HG02840 (cell line): ENCODE data around the gene ATP2A1.
"Not testable (repeated sequence)": the region's sequence is repeated elsewhere in the genome, so short reads cannot be mapped to it uniquely, and the experiment has no call there.

Experiments
- ATAC-seq: cut with Tn5 transposase; IDR thresholded peaks from one replicate; pipeline ENCODE4 v1.9.1; 2021; ENCODE audit warnings: mild to moderate bottlenecking, moderate library complexity, moderate number of reproducible peaks; ENCODE audit not compliant: unreplicated experiment, low FRiP score

Gene ATP2A1

GRCh38 chr16:28880589-28880915, 2.3 kb downstream of the ATP2A1 start:
- ATAC-seq = no peak

DNA sequence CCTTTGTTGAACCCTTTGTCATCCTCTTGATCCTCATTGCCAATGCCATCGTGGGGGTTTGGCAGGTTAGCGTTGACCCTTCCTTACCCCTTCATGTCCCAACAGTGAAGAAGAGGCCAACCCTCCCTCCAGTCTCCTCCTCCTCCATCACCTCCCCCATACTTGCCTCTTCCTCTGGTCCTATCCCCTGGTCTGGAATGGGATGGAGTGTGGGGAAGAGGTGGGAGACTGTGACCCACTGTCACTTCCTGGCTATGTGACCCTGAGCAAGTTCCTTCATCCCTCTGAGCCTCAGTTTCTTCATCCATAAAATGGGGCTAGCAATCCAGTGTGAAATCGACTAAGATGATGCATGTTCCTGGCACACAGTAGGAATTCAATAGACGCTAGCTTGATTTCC, 2.7 kb downstream of the ATP2A1 start:
- ATAC-seq = no peak

- not testable (repeated sequence) for ATAC-seq
Measured at GRCh38 chr16:28881565-28881964, 3.3 kb downstream of the ATP2A1 start.

DNA sequence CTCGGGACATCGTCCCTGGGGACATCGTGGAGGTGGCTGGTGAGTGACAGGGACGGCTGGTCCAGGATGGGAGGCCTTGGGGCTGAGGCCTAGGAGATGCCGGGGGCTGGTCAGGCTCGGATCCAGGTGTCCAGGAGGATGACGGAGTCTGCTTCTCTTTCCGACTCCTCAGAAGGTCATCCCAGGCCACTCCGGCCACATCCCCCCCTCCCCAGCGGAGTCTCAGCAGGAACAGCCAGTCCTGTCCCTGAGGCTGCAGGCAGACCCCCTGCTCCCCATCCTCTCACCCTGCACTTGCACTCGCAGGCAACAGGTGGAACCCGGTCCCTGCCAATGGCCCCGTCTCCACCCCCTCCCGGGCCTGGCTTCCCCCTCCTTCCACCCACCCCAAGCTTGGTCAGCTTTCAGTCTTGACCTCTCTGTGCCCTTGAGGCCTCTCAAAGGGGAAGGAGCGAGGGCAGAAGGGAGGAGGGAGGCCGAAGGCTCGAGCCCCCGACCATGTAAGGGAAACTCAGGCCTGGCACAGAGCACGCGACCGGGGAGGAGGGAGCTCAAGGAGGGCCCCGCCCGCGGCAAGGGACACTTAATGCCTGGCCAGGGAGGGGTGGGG, 4.4 kb downstream of the ATP2A1 start:
- ATAC-seq = no peak

DNA sequence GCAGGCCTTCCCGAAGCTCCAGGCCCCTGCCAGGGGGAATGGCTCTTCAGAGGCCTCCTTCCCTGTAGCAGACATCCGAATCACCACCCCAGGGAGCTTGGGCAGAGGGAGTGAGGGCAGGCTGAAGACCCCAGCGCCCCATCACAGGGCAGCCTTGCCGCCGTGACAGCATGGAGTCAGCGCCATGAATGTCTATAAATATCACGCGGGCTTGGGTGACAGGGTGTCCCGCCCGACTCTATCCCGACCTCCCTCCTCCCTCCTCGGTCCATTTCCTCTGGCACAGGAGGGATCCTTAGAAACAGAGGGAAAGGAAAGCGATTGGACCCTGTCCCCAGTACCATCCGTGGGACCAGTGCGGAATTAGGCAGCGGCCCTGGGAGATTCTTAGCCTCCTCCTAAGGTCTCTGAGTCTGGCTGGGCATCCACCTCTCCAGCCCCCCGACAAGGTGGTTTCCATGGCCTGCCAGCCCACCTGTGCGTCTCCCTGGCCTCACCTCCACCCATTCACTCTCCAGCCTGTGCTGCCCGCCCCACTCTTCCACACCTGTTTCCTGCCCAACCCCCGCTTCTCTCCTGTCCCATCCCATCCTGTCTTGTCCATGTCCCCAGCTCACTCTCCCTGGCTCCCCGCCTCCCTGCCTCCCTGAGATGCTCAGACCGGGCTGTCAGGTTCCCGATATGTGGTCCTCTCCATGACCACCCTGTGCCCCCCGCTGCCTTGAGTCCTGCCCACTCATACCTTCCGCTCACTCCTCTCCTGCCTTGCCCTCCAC, 5.1 kb downstream of the ATP2A1 start:
- no peak for ATAC-seq

GRCh38 chr16:28884045-28884444, 5.8 kb downstream of the ATP2A1 start:
- no peak for ATAC-seq

DNA sequence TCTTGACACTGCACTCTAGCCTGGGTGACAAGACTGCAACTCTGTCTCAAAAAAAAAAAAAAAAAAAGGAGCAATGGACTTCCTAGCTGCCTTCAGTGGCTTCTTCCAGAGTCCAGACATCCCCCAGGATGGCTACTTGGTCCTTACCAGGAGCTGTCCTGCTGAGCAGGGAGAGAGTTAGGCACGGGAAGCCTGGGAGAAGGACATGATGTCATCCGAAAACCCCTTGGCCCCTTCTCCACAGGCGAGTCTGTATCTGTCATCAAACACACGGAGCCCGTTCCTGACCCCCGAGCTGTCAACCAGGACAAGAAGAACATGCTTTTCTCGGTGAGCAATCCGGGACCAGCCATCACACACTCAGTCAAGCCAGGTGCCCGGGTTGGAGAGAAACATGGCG, 8.7 kb downstream of the ATP2A1 start:
- no peak for ATAC-seq

DNA sequence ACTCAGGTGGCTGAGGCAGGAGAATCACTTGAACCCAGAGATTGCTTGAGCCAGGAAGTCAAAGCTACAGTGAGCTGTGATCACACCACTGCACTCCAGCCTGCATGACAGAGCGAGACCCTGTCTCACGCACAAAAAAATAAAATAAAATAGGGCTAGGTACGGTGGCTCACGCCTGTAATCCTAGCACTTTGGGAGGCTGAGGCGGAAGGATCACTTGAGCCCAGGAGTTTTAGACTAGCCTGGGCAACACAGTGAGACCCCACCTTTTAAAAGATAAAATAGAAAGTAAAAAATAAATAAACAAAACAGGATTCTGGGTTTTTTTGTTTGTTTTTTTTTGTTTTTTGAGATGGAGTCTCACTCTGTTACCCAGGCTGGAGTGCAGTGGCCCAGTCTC, 12.1 kb downstream of the ATP2A1 start:
- ATAC-seq = not testable (repeated sequence)

- ATAC-seq = no peak
Measured at GRCh38 chr16:28891964-28892890, 13.9 kb downstream of the ATP2A1 start.

DNA sequence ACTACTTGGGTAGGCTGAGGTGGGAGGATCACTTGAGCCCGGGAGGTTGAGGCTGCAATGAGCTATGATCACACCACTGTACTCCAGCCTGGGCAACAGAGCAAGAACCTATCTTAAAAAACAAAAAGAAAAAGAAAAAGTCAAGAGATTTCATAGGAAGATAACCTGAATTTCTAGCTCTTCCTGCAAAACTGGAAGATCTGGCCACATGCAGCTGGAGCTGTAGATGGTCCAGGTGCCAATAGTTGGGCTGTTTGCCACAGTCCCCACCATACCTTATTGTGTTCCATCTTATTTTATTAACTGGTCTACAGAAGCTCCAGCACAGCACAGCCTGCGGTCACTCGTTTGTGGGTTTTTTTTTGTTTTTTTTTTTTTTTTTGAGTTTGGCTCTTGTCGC, 15.0 kb downstream of the ATP2A1 start:
- no peak for ATAC-seq

- no peak for ATAC-seq
Measured at GRCh38 chr16:28895609-28896008, 17.3 kb downstream of the ATP2A1 start.

DNA sequence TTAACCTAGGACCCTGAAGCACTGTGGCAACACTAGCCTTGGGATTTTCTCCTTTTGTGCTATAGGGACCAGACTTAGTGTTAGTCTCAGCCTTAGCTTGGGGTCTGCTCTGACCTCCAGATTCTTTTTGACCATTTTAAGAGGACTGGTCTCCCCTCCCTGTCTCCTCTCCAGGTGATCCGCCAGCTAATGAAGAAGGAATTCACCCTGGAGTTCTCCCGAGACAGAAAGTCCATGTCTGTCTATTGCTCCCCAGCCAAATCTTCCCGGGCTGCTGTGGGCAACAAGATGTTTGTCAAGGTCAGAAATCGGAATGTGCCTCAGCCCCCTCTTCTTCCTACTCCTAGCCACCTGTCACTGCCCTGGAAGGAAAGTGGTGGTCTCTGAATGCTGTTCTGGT, 19.5 kb downstream of the ATP2A1 start:
- no peak for ATAC-seq

GRCh38 chr16:28898266-28898665, 20.0 kb downstream of the ATP2A1 start:
- ATAC-seq = no peak

DNA sequence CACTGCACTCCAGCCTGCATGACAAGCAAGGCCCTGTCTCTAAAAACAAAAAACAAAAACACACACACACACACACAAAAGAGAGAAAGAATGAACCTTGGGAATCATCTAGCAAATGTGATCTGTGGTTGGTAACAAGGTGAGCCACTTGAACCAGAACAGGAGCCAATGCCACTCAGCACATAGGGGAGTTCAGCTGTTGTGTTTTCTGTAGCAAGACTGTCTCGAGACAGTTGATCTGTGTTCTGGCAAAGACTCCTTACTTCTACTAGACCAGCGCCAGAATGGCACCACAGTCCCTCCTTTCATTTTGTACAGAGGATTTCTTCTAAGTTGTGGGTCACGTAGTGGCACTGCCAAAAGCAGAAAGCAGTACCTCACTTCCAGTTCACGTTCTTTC, 20.7 kb downstream of the ATP2A1 start:
- ATAC-seq = no peak

DNA sequence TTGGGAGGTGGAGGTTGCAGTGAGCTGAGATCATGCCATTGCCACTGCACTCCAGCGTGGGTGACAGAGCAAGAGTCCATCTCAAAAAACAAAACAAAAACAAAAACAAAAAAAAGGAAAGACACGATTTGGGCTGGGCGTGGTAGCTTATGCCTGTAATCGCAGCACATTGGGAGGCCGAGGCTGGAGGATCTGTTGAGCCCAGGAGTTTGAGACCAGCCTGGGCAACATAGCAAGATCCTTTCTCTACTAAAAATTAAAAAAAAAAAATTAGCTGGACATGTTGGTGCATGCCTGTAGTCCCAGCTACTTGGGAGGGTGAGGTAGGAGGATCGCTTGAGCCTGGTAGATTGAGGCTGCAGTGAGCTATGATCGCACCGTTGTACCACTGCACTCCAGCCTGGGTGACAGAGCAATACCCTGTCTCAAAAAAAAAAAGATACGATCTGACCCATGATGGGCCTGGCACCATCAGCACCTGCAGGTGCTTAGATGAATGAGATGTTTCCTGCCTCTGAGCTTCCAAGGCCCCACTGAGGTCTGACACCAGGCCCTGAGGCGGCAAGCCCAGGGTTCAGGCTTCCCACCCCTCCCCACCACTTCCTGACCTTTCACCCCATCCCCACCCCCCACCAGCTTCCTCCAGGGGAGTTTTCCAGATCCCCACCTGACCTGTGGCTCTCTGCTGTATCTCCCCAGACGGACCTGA, 21.7 kb downstream of the ATP2A1 start:
- ATAC-seq = no peak

GRCh38 chr16:28900601-28901000, 22.3 kb downstream of the ATP2A1 start:
- ATAC-seq = no peak

- no peak for ATAC-seq
Measured at GRCh38 chr16:28901862-28902261, 23.6 kb downstream of the ATP2A1 start.

GRCh38 chr16:28902909-28903308, 24.6 kb downstream of the ATP2A1 start:
- no peak for ATAC-seq

DNA sequence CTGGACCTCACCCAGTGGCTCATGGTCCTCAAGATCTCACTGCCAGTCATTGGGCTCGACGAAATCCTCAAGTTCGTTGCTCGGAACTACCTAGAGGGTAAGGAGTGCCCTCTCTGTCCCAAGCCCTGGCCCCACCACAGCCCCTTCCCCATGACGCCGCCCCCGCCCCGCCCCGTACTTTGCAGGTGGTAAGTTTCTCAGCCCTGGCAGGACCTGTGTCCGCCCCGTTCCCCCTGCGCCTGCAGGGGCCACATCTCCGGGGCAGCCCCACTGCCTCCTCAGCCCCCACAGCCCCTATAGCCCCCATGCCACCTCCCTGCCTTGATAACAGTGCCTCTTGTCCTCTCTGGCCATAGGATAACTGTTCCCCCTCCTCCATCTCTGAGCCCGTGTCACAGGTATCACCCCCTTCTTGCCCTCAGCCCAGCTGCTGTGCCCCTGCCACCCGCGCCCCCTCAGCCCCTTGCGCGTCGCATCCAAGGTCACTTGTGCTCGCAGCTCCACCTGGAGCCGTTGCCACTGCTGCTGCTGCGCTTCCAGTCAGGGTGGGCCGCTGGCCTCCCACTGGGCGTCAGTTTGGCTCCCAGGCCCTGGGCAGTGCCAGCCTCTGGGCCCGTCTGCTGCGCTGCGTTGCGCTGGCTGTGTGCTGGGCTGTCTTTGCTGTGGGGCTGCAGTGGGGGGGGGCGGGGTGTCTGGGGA, 25.2 kb downstream of the ATP2A1 start:
- ATAC-seq = no peak

GRCh38 chr16:28904363-28904762, 26.1 kb downstream of the ATP2A1 start:
- no peak for ATAC-seq
